ENCODE measurements around the gene ZFP36.
A peak's percentile ranks its signal among the peaks of the same experiment; 100 is the strongest.
"Not testable (repeated sequence)": the region's sequence is repeated elsewhere in the genome, so short reads cannot be mapped to it uniquely, and the experiment has no call there.

ZFP36 gene

GRCh38 chr19:39406656-39407409 lies at the start of gene ZFP36:
ZFP36 (plus strand) TSS chr19:39406847; CDS start chr19:39406905, 58 bp downstream.
- DNase-seq (ENCODE audit: insufficient read length, low spot score) (peak; percentile 86), FAIRE-seq (no peak)
- peak; percentile 100 for TF ChIP-seq POLR2A (IDR thresholded peaks at IDR 0.05; ENCODE audit: low read depth, low read length)

- DNase-seq (ENCODE audit: insufficient read length, low spot score) (no peak), FAIRE-seq (no peak)
- TF ChIP-seq POLR2A (IDR thresholded peaks at IDR 0.05; ENCODE audit: low read depth, low read length) = no peak
These were observed 47.6 kb upstream of the ZFP36 start for GRCh38 chr19:39359026-39359425.

DNA sequence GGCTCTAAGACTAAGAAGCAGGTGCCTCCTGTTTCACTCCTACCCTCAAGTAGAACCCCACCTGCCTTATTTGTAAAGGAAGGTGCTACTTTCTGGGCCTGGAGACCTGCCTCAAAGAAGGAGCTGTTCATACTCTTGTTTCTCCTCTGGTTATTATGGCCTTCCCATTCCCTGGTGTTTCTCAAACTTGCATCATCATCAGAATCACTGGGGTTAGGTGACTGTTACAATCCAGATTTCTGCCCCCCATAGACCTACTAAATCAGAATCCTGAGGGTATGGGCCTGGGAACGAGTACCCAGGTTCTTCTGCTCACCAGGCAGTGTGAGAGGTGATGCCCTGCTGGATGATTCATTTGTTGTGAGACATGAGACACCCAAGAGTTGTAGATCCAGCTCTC lies 46.0 kb upstream of the ZFP36 start:
- no peak for TF ChIP-seq POLR2A (IDR thresholded peaks at IDR 0.05; ENCODE audit: low read depth, low read length)
- DNase-seq (ENCODE audit: insufficient read length, low spot score) = no peak
- no peak for FAIRE-seq

DNA sequence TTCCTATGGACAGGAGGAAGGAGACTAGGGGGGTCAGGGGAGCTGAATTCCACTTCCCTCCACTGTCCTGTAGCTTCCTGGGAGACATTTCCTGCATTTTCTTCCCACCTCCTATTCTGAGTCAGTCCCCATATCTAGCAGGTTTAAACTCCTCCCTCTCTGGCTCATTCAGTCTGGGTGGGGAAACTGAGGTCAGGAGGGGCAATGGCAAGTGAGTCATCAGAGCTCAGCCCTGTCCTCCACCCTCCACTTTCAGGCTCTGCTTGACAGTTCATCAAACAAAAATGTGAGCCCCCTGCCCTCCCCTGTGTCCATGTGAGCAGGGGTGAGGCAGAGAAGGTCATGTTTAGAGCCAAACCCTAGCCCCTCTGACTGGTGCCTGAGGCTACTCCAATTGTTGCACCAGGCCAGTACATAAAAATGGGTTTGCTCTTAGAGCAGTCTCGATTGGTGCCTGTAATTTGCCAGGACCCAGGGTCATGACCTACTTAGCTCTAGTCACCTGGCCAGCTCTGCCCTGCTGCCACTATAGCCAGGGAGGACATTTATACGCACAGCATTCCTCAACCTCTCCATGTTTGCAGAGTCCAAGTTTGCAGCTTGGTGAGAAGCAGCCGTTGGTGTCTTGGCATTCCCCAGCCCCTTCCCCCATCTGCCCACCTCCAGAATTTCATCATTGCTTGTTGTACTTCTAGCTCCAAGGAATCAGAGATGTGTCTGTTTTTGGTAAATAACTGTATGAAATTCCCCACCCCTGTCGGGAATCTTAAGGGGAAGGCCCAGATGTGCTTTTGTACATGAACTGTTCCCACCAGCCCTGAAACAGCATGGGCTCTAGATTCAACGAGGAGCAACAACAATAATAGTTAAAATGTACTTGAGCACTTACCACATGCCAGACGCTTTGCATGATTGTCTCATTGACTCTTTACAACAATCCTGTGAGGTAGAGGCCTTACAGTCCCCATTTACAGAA lies 43.7 kb upstream of the ZFP36 start:
- no peak for FAIRE-seq
- no peak for TF ChIP-seq POLR2A (IDR thresholded peaks at IDR 0.05; ENCODE audit: low read depth, low read length)
- DNase-seq (ENCODE audit: insufficient read length, low spot score) = no peak

DNA sequence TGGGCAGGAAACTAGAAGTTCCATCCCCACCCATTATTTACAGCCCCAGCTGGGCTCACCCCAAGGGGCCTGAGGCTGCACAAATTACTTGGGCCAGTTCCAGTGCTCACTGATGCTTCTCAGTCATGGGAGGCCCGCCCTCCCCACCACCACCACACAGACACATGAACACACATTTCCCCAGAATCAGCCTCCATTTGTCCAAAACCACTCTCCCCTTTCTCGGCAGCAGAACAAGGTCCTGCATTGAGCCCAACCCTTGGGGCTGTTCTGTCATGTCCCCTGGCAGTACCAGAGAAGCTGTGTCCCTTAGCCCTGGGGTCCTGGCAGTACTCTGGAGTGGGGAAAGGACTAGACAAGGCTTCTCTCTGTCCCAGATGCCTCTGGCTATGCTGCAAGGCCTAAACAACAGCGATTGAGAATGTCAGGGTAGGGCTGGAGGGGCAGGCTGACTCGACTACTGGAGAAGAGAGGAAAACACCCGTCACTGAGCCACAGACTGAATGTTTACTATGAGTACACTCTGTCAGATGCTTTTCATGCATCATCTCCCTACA lies 42.7 kb upstream of the ZFP36 start:
- FAIRE-seq (no peak), DNase-seq (ENCODE audit: insufficient read length, low spot score) (no peak)
- TF ChIP-seq POLR2A (IDR thresholded peaks at IDR 0.05; ENCODE audit: low read depth, low read length) = no peak

- no peak for TF ChIP-seq POLR2A (IDR thresholded peaks at IDR 0.05; ENCODE audit: low read depth, low read length)
- no peak for FAIRE-seq
- DNase-seq (ENCODE audit: insufficient read length, low spot score) = no peak
These were observed 41.1 kb upstream of the ZFP36 start for GRCh38 chr19:39365531-39365930.

DNA sequence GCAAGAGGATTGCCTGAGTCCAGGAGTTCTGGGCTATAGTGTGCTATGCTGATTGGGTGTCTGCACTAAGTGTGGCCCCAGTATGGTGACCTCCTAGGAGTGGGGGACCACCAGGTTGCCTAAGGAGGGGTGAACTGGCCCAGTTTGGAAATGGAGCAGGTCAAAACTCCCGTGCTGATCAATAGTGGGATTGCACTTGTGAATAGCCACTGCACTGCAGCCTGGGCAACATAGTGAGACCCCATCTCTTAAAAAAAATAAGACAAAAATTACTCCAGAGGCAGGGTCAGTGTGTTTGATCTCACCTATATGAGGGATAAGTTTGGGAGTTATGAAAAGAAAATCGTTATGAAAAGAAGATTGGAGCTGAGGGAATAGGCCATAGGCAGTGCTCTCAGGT lies 37.4 kb upstream of the ZFP36 start:
- TF ChIP-seq POLR2A (IDR thresholded peaks at IDR 0.05; ENCODE audit: low read depth, low read length) = no peak

DNA sequence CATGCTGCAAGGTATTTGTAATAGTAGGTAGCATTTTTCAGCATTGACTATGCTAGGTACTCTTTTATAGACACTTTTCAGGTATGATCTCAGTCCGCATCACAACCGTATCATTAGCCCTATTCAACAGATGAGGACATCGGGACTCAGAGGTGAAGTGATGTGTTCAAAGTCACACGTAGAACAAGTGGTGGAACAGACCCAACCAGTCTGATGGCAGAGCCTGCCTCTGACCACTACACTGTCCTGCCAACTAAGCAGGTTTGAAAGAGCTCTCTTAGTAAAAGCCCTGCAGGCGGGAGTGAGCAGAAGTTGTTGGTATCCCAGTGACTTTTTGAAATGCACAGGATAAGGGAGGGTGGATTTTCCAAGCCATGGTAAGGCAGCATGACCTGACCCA lies 35.9 kb upstream of the ZFP36 start:
- FAIRE-seq = no peak
- no peak for TF ChIP-seq POLR2A (IDR thresholded peaks at IDR 0.05; ENCODE audit: low read depth, low read length)
- no peak for DNase-seq (ENCODE audit: insufficient read length, low spot score)

More for the DNA sequence above, 37.4 kb upstream of the ZFP36 start:
- DNase-seq (ENCODE audit: insufficient read length, low spot score) (no peak), FAIRE-seq (no peak)

GRCh38 chr19:39372047-39372802 lies 34.4 kb upstream of the ZFP36 start:
- DNase-seq (ENCODE audit: insufficient read length, low spot score) (peak; percentile 88), FAIRE-seq (no peak)

GRCh38 chr19:39372941-39373340 lies 33.7 kb upstream of the ZFP36 start:
- FAIRE-seq (no peak), DNase-seq (ENCODE audit: insufficient read length, low spot score) (no peak)
- no peak for TF ChIP-seq POLR2A (IDR thresholded peaks at IDR 0.05; ENCODE audit: low read depth, low read length)

More at GRCh38 chr19:39372047-39372802, 34.4 kb upstream of the ZFP36 start:
- TF ChIP-seq POLR2A (IDR thresholded peaks at IDR 0.05; ENCODE audit: low read depth, low read length) = no peak

DNA sequence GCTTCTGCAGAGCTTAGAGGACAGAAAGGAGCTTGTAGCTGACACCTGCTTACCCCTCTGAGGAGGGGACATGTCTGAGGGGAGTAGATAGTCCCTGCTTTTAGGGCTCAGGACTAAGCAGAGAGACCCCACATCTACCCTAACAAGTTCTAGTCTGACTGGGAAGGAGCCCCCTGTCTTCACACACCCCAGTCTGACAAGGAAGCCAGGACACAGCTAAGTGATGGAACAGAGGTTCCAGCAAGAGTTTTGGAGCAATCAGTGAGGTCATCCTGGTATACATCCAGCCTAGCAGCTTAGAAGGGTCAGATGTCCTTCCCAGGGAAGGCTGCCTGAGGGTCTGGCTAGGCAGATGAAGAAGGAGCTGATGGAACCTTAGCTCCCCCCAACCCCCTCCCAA lies 30.7 kb upstream of the ZFP36 start:
- no peak for FAIRE-seq
- no peak for TF ChIP-seq POLR2A (IDR thresholded peaks at IDR 0.05; ENCODE audit: low read depth, low read length)
- no peak for DNase-seq (ENCODE audit: insufficient read length, low spot score)

- no peak for FAIRE-seq
These were observed 29.0 kb upstream of the ZFP36 start for GRCh38 chr19:39377373-39378362.

DNA sequence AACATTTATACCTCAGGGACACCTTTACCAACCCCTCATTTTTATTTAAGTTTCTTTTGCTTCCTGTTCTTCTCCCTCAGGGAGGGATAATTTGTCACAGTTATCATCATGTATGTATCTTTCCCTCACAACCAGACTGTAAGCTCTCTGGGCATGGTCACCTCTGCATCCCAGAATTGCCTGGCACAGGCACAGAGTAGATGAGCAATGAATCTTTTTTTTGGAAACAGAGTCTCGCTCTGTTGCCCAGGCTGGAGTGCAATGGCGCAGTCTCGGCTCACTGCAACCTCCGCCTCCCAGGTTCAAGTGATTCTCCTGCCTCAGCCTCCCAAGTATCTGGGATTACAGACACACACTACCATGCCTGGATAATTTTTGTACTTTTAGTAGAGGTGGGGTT lies 27.3 kb upstream of the ZFP36 start:
- FAIRE-seq; DNase-seq (ENCODE audit: insufficient read length, low spot score): not testable (repeated sequence)

More at GRCh38 chr19:39377373-39378362, 29.0 kb upstream of the ZFP36 start:
- no peak for TF ChIP-seq POLR2A (IDR thresholded peaks at IDR 0.05; ENCODE audit: low read depth, low read length)
- no peak for DNase-seq (ENCODE audit: insufficient read length, low spot score)

Measured in H54 (cell line).